NCI-H1694 (cell line): ENCODE results near the gene FNBP1L.
"Not testable (repeated sequence)": the region's sequence is repeated elsewhere in the genome, so short reads cannot be mapped to it uniquely, and the experiment has no call there.

Source experiments
- DNase-seq: peaks from one replicate; lab custom pipeline; 2025; lab: John Stamatoyannopoulos, UW

FNBP1L gene

DNA sequence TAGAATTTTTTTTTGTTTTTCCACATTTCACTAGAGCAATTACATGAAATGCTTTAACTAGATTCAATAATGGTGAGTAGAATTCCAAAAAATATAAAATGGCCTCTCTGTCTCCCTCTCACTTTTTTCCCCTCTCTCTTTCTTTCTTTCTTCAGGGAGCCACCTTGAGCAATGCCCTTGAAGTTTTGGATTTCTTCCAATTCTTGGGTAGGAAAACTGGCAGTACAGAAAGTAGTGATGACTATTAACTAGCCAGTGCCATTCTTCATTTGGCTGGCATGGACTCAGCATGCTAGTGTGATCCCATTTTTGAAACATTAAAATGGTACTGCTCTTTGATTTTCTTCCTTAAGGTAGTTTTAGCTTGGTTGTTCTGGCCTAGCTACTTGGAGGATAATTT lies 4.5 kb upstream of the FNBP1L start:
- DNase-seq: no peak

DNA sequence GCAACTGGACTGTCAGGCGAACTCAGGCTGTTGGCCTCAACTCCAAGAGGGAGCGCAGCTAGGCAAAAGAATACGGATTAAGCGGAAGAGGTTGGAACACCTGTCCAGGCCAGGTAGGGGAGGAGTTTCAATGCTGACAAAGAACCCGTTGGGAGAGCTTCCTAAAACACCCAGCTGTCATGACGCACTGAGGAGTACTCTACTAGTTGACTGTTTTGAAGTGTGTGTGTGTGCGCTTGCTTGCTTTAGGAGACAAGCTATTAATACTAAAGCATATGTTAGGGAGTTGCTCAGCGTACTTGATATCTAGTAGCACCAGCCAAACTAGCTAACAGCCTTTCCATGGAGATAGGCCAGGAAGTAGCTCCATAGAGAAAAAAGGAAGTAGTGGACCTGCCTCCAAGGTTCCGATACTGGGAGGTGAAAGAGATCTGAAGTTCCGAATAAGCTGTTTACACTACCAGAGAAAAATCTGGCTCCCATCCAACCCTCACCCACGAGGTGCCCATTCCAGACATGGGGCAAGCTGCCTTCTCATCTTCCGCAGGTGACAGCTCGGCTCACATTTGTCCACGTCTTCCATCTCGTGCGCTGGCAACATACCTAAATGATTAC lies 974 bp upstream of the FNBP1L start:
- peak; percentile 77 for DNase-seq

DNA sequence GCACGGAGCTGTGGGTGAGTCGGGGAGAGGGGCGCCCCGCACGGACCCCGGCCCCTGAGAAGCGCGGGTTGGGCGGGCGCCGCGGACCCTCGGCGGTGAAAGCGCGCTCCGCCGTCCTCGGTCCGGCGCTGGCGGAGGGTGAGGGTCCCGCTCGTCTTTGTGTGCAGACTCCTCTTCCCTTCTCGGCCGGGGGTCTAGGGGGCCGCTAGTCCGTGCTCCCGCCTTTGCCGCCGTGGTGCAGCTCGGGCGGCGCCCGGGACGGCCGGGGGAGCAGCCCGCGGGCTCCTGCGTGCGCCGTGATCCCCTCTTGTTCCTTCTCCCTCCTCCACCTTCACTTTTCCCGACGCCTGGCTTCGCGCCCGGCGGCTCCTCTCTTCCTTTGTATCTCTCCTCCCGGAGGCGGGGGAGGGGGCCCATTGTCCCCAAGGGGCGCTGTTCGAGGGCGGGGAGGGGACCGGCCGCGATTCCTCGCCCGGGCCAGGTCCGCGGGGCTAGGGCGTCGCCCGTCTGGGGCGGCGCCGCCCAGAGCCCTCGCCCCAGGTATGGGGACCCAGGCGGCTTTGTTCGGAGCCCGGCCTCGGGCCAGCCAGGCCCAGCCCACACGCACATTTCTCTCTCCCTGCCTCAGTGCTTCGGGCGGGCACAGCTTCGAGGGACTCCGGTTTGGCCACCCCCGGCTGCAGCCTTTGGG lies 519 bp downstream of the FNBP1L start:
- no peak for DNase-seq

DNA sequence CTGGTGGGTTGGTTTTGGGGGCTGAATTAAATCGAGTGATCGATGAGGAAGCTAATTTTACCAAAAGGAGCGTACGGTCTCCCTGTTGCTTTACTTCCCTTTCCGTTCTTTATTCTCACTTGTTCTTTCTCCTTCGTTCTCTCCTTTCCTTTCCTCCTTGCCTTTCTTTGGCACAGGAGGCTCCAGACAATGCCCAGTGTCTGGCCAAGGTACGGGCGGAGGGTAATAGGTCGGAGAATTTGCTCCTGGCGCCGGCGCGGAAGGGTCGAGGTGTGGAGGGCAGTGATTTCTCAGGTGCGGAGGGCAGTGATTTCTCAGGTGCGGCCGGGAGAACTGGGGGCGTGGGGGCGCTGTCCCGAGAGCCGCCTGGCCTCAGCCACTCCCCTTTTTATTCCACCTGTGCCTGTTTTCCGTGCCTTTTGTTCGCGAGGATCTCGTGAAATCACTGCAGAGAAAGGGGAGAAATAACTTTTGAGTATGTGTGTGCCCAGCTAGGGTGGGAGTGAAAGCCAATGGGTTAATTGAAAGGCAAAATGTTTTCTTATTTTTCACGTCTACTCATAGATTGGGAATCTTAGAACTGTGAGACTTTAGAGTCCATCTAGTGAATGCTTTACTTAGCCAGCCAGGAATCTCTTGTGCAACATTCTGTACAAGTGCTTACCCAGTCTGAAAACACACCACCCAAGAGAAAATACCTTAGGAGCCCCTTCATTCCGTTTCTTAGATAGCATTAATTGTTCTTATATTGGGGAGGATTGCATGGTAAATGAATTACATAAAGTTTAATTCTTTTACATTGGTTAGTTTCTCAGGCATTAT lies 1.3 kb downstream of the FNBP1L start:
- DNase-seq: no peak

DNA sequence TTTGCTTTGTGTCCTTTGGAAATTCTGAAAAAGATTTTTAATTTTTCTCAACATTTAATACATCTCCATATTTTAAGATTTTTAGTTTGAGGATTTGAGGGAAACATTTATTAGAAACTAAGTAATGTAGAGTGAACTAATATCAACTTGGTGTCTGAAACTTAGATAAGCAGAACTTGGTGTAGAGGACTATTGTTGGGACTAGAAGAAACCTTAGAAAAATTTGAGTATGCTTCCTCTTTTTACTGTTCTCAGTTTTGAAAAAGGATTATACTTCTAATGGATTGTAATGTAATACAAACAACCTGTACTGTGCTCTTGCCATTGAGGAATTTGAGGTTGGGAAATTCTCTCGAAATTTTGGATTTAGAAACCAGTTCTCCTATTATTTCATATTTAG lies 2.4 kb downstream of the FNBP1L start:
- no peak for DNase-seq

DNA sequence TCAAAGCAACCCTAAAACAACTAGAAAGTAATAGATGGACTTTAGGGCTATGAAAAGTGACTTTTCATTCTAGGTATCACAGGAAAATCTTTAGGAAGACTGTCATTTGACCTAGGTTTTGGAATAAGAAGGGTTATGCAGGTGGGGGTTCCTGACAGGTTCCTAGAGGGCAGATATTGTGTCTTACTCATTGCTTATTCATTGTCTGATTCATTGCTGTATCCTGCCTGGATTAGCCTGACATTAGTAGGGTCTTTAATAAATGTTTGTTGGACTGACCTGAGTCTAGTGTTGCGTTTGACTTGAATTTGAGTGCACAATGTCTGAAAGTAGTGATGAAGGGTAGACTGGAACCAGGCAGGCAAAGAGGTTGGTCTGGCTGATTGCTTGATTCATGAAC lies 6.0 kb downstream of the FNBP1L start:
- no peak for DNase-seq

DNA sequence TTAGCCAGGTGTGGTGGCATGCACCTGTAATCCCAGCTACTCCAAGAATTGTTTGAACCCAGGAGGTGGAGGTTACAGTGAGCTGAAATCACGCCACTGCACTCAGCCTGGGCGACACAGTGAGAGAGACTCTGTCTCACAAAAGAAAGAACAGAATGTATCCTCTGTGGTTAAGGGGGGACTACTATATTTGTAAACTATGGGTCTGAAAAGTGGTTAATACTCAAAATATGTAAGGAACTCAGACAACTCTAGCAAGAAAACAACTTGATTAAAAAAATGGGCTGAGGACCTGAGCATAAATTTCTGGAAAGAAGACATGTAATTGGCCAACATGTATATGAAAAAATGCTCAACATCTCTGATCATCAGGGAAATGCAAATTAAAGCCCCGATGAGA lies 11.2 kb downstream of the FNBP1L start:
- no peak for DNase-seq

DNA sequence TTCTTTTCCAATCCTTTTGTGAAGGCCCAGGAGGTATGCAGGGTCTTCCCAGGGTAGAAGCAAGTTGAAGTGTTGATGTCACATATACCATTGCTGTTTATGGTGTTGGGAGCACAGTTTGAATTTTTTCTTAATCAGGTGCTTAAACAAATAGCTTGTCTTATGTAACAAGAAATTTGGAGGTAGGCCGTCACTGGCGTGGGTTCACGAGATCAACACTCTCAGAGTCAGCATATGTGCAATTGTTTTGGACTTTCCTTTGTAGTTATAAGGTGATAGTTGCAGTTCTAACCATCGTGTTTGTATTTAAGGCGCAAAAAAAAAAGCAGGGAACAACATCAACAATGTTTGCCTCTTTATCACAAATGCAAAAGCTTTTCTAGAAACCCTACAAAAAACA lies 13.3 kb downstream of the FNBP1L start:
- DNase-seq: no peak

DNA sequence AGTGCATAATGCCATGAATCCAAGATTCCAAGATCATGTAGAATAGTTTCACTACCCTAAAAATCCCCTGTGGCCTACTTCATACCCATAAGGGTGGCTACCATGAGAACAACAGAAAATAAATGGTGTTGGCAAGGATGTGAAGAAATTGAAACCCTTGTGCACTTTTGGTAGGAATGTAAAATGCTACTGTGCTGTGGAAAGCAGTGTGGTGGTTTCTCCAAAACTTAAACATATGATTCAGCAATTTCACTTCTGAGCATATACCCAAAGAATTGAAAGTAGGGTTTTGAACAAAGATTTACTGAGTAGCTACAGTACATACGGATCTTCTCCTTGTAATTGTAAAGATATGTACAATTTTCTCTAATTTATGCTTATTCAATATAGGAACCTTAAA lies 16.0 kb downstream of the FNBP1L start:
- no peak for DNase-seq

DNA sequence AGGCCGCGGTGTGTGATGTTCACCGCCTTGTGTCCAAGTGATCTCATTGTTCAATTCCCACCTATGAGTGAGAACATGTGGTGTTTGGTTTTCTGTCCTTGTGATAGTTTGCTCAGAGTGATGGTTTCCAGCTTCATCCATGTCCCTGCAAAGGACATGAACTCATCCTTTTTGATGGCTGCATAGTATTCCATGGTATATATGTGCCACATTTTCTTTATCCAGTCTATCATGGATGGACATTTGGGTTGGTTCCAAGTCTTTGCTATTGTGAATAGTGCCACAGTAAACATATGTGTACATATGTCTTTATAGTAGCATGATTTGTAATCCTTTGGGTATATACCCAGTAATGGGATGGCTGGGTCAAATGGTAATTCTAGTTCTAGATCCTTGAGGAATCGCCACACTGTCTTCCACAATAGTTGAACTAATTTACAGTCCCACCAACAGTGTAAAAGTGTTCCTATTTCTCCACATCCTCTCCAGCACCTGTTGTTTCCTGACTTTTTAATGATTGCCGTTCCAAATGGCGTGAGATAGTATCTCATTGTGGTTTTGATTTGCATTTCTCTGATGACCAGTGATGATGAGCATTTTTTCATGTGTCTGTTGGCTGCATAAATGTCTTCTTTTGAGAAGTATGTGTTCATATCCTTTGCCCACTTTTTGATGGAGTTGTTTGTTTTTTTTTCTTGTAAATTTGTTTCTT lies 17.6 kb downstream of the FNBP1L start:
- DNase-seq: not testable (repeated sequence)

DNA sequence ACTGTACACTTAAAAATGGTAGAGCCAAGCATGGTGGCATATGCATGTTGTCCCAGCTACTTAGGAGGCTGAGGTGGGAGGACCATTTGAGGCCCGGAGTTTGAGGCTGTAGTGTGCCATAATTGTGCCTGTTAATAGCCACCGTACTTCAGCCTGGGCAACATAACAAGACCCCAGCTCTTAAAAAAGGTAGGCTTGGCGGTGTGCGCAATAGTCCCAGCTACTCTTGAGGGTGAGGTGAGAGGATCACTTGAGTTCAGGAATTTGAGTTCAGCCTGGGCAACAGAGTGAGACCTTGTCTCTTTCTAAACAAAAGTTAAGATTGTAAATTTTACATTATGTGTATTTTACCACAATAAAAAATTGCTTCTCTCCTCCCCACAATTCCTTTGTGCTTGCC lies 19.7 kb downstream of the FNBP1L start:
- DNase-seq: no peak

DNA sequence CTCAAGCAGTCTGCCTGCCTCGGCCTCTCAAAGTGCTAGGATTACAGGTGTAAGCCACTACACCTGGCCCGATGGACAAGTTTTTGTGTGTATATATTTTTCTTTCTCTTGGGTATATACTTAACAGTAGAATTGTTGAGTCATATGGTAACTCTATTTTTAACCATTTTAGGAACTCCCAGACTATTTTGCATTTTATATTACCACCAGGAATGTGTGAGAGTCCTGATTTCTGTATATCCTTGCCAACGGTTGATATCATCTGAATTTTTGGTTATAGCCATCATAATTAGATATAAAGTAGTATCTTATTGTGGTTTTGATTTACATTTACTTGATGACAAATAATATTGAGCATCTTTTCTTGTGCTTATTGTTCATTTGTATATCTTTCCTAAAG lies 20.7 kb downstream of the FNBP1L start:
- no peak for DNase-seq

DNA sequence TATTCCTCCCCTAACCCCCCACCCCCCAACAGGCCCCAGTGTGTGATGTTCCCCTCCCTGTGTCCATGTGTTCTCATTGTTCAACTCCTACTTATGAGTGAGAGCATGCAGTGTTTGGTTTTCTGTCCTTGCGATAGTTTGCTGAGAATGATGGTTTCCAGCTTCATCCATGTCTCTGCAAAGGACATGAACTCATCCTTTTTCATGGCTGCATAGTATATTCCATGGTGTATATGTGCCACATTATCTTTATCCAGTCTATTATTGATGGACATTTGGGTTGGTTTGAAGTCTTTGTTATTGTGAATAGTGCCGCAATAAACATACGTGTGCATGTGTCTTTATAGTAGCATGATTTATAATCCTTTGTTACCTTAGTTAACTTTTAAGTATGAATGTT lies 21.3 kb downstream of the FNBP1L start:
- DNase-seq: not testable (repeated sequence)

DNA sequence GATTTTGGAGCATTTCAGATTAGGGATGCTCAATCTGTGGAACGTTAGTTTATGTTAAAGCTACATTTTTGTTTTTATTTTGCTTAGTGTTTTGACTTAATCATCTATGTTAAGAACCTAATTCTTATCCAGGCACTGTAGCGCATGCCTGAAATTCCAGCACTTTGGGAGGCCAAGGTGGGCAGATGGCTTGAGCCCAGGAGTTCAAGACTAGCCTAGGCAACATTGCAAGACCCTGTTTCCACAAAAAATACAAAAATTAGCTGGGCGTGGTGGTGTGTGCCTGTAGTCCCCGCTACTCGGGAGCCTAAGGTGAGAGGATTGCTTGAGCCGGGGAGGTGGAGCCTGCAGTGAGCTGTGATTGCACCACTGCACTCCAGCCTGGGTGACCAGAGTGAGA lies 23.4 kb downstream of the FNBP1L start:
- no peak for DNase-seq

DNA sequence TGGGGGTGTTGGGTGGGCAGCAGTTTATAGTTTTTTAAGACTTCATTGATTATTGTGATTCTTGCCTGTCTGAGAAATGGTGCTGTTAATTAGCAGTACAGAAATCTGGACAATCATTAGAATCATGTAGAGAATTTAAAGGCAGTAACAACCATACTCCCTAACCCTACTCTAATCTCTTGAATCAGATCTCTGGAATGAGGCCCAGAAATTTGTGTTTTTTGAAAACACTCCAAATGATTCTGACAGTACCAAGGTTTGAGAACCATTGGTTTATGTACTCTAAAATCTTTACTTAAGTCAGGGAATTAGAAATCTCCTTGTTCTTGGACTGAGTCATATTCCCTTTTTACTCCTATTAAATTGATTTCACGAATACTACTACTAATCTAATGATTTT lies 24.0 kb downstream of the FNBP1L start:
- no peak for DNase-seq

DNA sequence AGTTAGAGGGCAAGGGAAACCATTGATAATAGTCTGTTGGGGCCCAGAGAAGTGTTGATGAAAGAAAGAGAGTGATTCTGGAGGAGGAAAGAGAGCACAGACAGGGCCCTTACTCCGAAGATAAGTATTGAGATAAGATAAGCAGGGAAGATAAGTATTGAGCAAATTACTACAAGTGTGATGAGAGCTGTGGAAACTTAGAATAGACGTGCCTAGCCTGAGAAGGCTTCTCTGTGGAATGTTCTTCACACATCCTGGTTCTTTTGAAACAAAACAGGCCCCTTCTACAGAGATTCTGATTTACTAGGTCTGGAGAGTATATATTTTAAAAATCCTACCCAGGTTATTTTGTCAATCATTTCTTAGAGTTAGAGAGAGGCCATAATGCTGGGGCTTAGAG lies 26.4 kb downstream of the FNBP1L start:
- no peak for DNase-seq

DNA sequence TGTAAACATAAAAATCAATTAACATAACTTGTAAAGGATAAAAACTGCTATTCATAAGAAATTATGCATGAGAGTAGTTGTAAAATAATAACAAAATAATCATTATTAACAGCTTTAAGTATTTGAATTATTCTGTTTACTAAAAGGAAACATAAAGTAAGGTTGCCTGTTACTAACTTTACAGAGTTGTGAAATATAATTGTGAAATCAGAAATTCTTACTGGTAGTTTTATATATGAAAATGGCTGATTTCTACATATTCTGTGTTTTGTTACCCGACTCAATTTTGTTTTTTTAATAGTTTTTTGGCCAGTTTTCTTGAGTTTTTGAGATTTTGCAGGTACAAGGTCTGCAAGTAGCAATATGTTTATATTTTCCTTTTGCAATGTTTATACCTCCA lies 27.8 kb downstream of the FNBP1L start:
- DNase-seq: no peak

DNA sequence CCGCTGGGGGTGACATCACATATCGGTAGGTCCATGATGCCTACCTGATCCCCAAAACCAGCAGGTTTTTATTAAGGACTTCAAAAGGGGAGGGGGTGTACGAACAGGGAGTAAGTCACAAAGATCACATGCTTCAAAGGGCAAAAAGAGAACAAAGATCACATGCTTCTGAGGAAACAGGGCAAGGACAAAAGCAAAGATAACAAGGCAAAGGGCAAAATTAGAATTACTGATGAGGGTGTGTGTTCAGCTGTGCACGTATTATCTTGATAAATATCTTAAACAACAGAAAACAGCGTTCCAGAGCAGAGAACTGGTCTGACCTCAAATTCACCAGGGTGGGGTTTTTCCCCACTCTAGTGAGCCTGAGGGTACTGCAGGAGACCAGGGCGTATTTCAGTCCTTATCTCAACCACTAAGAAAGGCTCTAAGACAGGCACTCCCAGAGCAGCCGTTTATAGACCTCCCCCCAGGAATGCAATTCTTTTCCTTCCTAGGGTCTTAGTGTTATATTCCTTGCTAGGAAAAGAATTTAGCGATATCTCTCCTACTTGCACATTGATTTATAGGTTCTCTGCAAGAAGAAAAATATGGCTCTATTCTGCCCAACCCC lies 31.3 kb downstream of the FNBP1L start:
- not testable (repeated sequence) for DNase-seq

DNA sequence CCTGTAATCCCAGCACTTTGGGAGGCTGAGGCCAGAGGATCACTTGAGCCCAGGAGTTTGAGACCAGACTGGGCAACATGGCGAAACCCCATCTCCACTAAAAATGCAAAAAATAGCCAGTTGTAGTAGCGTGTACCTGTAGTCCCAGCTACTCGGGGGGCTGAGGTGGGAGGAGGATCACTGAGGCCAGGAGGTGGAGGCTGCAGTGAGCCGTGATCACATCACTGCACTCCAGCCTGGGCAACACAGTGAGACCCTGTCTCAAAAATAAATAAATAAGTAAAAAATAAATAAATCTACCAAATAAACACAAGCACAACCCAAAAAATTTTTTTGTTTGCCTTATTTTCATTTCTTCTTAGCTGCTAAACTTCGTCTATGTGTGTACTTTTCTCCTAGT lies 34.0 kb downstream of the FNBP1L start:
- DNase-seq: not testable (repeated sequence)

DNA sequence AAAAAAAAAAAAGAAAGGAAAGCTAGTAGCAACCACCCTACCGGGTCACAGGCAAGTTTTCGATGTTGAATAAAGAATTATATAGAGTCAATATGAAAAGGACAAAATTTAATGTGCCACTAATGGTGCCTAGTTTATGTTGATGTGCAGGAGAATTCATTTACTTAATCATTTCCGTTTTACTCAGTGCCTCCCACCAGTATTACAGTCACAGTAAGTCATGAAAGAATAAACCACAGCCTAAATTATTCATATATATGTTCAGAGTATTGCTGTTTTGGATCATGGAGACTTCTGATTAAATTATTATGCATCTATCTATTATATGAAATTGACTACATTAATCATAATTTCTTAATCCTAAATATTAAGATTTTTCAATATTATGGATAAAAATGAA lies 35.3 kb downstream of the FNBP1L start:
- no peak for DNase-seq

DNA sequence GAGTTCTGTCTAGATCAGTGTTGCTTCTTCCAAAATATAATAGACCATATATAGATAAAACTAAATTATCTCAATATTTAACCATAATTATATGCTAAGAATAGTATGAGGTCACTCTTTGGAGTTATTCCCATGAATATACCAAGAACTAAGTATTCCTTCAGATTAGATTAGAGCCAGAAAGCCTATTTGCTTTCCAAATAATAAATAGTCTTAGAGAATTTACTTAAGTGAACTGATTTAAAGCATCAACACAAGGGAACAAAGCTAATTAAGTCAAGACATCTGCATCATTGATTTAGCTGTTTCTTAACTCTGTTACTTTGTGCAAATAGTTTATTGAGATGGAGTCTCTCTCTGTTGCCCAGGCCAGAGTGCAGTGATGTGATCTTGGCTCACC lies 35.7 kb downstream of the FNBP1L start:
- DNase-seq: no peak

DNA sequence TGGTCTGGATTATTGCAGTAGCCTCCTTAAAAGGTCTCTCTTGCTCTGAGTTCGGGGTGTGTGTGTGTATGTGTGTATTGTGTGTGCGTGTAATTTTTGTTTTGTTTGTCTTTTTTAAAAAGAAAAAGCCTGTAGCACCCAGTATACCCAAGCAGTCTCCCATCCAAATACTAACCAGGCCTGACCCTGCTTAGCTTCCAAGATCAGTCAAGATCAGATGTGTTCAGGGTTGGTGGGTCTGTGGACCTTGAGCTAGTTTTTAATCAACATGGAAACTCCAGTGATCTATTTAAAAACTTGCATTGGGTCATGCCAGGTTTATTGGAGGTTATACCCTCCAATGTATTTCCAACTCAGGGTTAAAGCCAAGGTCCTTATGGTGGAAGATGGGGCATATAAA lies 40.3 kb downstream of the FNBP1L start:
- no peak for DNase-seq
